H1 (cell line): ENCODE results near the gene JADE1. TPM values are rescaled to one million over a fixed set of nuclear protein-coding genes. Genes with fewer than 3 reads are reported as not detected.

ENCODE experiments used
- BACH1 ChIP-seq: IDR thresholded peaks from 2 replicates; pipeline ENCODE4 v1.6.1; 2012; ENCODE audit warnings: low read length, improper control_type of control experiment
- CHD7 ChIP-seq: fragments of 300-600 bp; sonication (generic); IDR thresholded peaks from 2 replicates; pipeline ENCODE4 v1.7.1; 2012; ENCODE audit warnings: low read length, moderate library complexity, mild to moderate bottlenecking, inconsistent platforms; ENCODE audit not compliant: insufficient replicate concordance
- KDM4A ChIP-seq: IDR thresholded peaks from one replicate; pipeline ENCODE4 v1.7.1; 2012; ENCODE audit warnings: low read depth, mild to moderate bottlenecking, moderate library complexity, low read length, inconsistent platforms; ENCODE audit not compliant: severe bottlenecking
- PHF8 ChIP-seq: fragments of 200-600 bp; sonication (generic); conservative IDR thresholded peaks from 2 replicates; pipeline ENCODE4 v1.7.1; 2012; ENCODE audit warnings: low read depth, mild to moderate bottlenecking, inconsistent platforms, low read length, moderate library complexity
- SP1 ChIP-seq: IDR thresholded peaks from 2 replicates; pipeline ENCODE4 v1.6.1; 2011; ENCODE audit warnings: low read depth, low read length
- YY1 ChIP-seq: IDR thresholded peaks from 2 replicates; pipeline ENCODE4 v1.6.1; 2011; ENCODE audit warnings: low read depth, mild to moderate bottlenecking, low read length
- ZNF274 ChIP-seq: IDR thresholded peaks from 2 replicates; pipeline ENCODE4 v1.7.0; 2012; ENCODE audit warnings: low read length, borderline replicate concordance; ENCODE audit errors: extremely low read depth
- polyA plus RNA-seq, 7 experiments: library from polyadenylated mRNA; depleted of rRNA in 3 of 7; stranded (reverse) in 5 of 7; unstranded in 2 of 7; fragments of >200 nt in 5 of 7; fragments of 200-250 nt in 2 of 7; gene quantifications; 1 replicate in 5 of 7; 2 replicates in 1 of 7; 4 replicates in 1 of 7; pipeline versions ENCODE4 v1.2.1 to v1.2.3, GENCODE V29; 2011 to 2013; ENCODE audit warnings: missing spikeins in 2 of 7, mixed read lengths in 2 of 7
- total RNA-seq: library from RNA; stranded (reverse); fragmentation: NEBNext Ultra II Directional; extraction: Animal tissue kit (Norgen Biotek cat#: 25700); gene quantifications from 2 replicates; pipeline ENCODE4 v1.2.1, GENCODE V29; 2021

The JADE1 gene
- total and polyA plus RNA-seq, 2 of the 8 experiments (the other 6 are each of a cell fraction or from before 2014, with no cell fraction given) = 37.7 to 213 TPM

DNA sequence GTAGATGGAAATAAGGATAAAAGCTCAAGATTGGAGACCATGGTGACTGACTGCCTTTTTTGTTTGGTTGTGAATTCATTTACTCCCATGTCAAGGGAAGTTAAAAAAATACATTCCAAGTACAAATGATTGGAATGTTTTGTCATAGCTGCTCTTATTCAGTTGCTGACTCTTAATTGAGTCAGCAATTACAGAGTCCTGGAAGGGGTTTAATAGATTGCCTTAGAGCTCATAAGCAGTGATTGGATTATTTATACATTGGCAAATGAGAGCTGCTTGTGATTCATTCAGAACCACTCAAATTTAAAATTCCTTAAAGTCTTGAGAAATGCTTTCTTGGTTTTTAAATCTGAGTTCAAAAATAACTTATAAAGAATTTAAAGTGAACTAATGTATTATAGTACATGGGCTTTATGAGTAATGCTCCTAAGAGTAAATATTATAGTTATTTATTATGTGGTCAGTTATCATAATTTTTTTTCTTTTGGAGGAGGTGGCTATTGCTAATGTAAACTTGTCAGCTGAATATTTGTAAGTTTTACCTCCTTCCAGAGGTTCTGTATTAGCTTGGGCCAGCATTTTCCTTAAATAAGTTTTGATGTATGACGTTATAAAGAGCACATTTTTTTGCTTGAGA is 13.6 kb downstream of the JADE1 start (continued):
- TF ChIP-seq CHD7 (no peak), BACH1 (peak; percentile 78), SP1 (no peak), ZNF274 (no peak), PHF8 (no peak), KDM4A (no peak), YY1 (no peak)
